Panc1 (cell line): ENCODE results near the gene ADAMTS14. TPM values are rescaled to one million over a fixed set of nuclear protein-coding genes. Genes with fewer than 3 reads are reported as not detected.

ENCODE experiments used
- ATAC-seq: fragments of 200-7000 bp; cut with Tn5 transposase; 2 replicates; pipeline ENCODE4 v1.9.1; 2020; ENCODE audit warnings: mild to moderate bottlenecking, moderate library complexity
- BruUV-seq: library from RNA; stranded (reverse); fragments of 400-500 nt; replicated peaks from 2 replicates; lab custom pipeline; 2021; lab: Mats Ljungman, UMichigan
- CTCF ChIA-PET: fragments of 300-600 bp; sonication (Branson Sonifier 250); formaldehyde crosslinking; loops from one replicate; lab custom pipeline; 2022; ENCODE audit warnings: antibody characterized with exemption; lab: Charles Lee
- POLR2A ChIA-PET: fragments of 300-600 bp; sonication (Branson Sonifier 250); formaldehyde crosslinking; loops from one replicate; lab custom pipeline; 2022; ENCODE audit warnings: antibody characterized with exemption; lab: Charles Lee
- DNase-seq: peaks from one replicate; pipeline ENCODE4 v3.0.0-alpha.2; 2010; ENCODE audit warnings: low read depth, low spot score
- H3K27ac ChIP-seq: 2 replicates; pipeline ENCODE4 v1.5.1; 2011; ENCODE audit warnings: mild to moderate bottlenecking, low read length, inconsistent platforms
- H3K27me3 ChIP-seq: fragments of 200-500 bp; sonication (Bioruptor generic); 2 replicates; pipeline ENCODE4 v1.6.0; 2014; ENCODE audit warnings: low read length, inconsistent platforms; ENCODE audit not compliant: control insufficient read depth, insufficient read depth
- H3K36me3 ChIP-seq: fragments of 200-500 bp; sonication (Bioruptor generic); 2 replicates; pipeline ENCODE4 v1.5.1; 2014; ENCODE audit warnings: inconsistent platforms, mild to moderate bottlenecking, low read length, moderate library complexity; ENCODE audit not compliant: control insufficient read depth, insufficient read depth
- H3K4me1 ChIP-seq: 2 replicates; pipeline ENCODE4 v1.5.1; 2011; ENCODE audit warnings: inconsistent platforms, mild to moderate bottlenecking, low read length, moderate library complexity; ENCODE audit not compliant: control insufficient read depth, insufficient read depth
- H3K4me3 ChIP-seq, 2 experiments: 2 replicates each; pipeline ENCODE4 v1.5.1; 2011 to 2012; ENCODE audit warnings: low read depth in 2 of 2, low read length in 2 of 2, mild to moderate bottlenecking in 2 of 2, inconsistent platforms in 1 of 2, moderate library complexity in 1 of 2
- H3K9me3 ChIP-seq: fragments of 200-500 bp; sonication (Bioruptor generic); 2 replicates; pipeline ENCODE4 v1.5.1; 2014; ENCODE audit warnings: low read depth, mild to moderate bottlenecking, inconsistent platforms, low read length, moderate library complexity; ENCODE audit not compliant: control insufficient read depth, insufficient read depth
- CTCF ChIP-seq: fragments of 450-650 bp; IDR thresholded peaks from 2 replicates; pipeline ENCODE4 v1.5.1; 2017; ENCODE audit warnings: mild to moderate bottlenecking
- POLR2AphosphoS5 ChIP-seq: IDR thresholded peaks from 2 replicates; pipeline ENCODE4 v1.6.1; 2012; ENCODE audit warnings: mild to moderate bottlenecking, low read depth, low read length, moderate library complexity
- REST ChIP-seq, 2 experiments: IDR thresholded peaks; 2 replicates each; pipeline ENCODE4 v1.6.1; 2011 to 2012; ENCODE audit warnings: low read depth in 2 of 2, control low read depth in 1 of 2, low read length in 1 of 2, mild to moderate bottlenecking in 1 of 2, moderate library complexity in 1 of 2; ENCODE audit not compliant: insufficient read depth in 1 of 2
- SIN3A ChIP-seq: IDR thresholded peaks from 2 replicates; pipeline ENCODE4 v1.6.1; 2012; ENCODE audit warnings: low read depth, mild to moderate bottlenecking, low read length, moderate library complexity, borderline replicate concordance; ENCODE audit not compliant: insufficient read depth
- TCF7L2 ChIP-seq: IDR thresholded peaks from 2 replicates; pipeline ENCODE4 v1.6.1; 2011; ENCODE audit warnings: mild to moderate bottlenecking, low read depth, low read length, inconsistent platforms
- in situ Hi-C: cut with HindIII; loops from 2 replicates; pipeline ENCODE4 v1.10.0; 2016; ENCODE audit warnings: low sequenced_read_pairs, low pct_unique_long_range_greater_than_20kb
- intact Hi-C: fragments of 100-400 bp; cut with micrococcal nuclease; formaldehyde crosslinking; loops from one replicate; pipeline ENCODE4 v1.10.0; 2022; ENCODE audit not compliant: unreplicated experiment
- total RNA-seq: library from RNA; stranded (reverse); gene quantifications from one replicate; pipeline ENCODE4 v1.2.1, GENCODE V29; 2021; ENCODE audit not compliant: unreplicated experiment

ADAMTS14 gene
- total RNA-seq, 1 experiment from 2014 or later = 0.67 TPM

DNA sequence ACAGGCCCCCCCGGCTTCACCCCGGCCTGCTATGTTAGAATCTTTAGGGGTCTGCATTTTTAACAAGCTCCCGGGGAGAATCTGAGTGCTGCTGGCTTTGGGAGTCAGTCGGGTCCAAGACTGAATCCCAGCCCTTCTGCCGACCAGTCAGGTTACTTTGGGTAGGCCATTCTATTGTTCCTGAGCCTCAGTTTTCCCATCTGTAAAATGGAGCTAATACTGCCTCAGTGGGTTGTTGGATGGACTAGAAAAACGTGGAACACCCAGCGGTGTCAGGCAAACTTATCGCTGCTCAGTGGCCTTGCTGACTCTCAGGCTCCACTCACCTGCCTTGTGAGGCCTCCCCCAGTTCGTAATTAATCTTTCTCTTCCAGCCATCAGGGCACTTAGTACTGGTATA is 101.2 kb downstream of the ADAMTS14 start:
- ChIA-PET CTCF (interaction anchor here (0.6 kb wide), 1 partner anchor 19 kb away, joined by 4 read pairs; no protein-coding TSS in a partner anchor), POLR2A (interaction anchor here (0.6 kb wide), 1 partner anchor 497 kb away, joined by 3 read pairs; no protein-coding TSS in a partner anchor)
- BruUV-seq = no TSS peak
- Histone ChIP-seq H3K4me3 (no peak overlapping the region), H3K27me3 (peaks cover 2% of the 10 kb centered on the region; the same call in 1 of the 2 replicates), H3K9me3 (no peaks in the 10 kb centered on the region), H3K27ac (no peak overlapping the region), H3K36me3 (no peaks in the 10 kb centered on the region), H3K4me1 (no peaks in the 10 kb centered on the region)
- intact Hi-C loops (no loop called here), in situ Hi-C loops (no loop called here)
- ATAC-seq (no peak), DNase-seq (no peak)
- no peak for TF ChIP-seq SIN3A
- TF ChIP-seq POLR2AphosphoS5 = no peak
- no peak for TF ChIP-seq CTCF
- TF ChIP-seq TCF7L2 = no peak
- TF ChIP-seq REST (IDR thresholded peaks at IDR 0.05; ENCODE audit: insufficient read depth in 1 of 2, low read depth in 2 of 2, low read length in 1 of 2) = no peak

GRCh38 chr10:70773965-70774809 is 101.9 kb downstream of the ADAMTS14 start:
- intact Hi-C loops (no loop called here), in situ Hi-C loops (no loop called here)
- CTCF ChIA-PET = interaction anchor here (0.6 kb wide), 2 partner anchors 19 to 1166 kb away, joined by 4 to 9 read pairs; no protein-coding TSS in a partner anchor
- Histone ChIP-seq H3K36me3 (no peaks in the 10 kb centered on the region), H3K27ac (no peak overlapping the region), H3K27me3 (no peaks in the 10 kb centered on the region), H3K4me1 (no peaks in the 10 kb centered on the region), H3K9me3 (no peaks in the 10 kb centered on the region), H3K4me3 (no peak overlapping the region)
- BruUV-seq = no TSS peak
- TF ChIP-seq SIN3A = no peak
- DNase-seq (no peak), ATAC-seq (no peak)
- POLR2A ChIA-PET = no interaction called here
